Skeletal muscle cell (primary cell): ENCODE data around the gene ALG8.
"Not testable (repeated sequence)": the region's sequence is repeated elsewhere in the genome, so short reads cannot be mapped to it uniquely, and the experiment has no call there.

Source experiments
- DNase-seq: peaks from one replicate; pipeline ENCODE4 v3.0.0-alpha.2; 2010; ENCODE audit warnings: low read depth
- H3K4me3 ChIP-seq: 2 replicates; pipeline ENCODE4 v1.5.1; 2011; ENCODE audit warnings: low read depth, mild to moderate bottlenecking, control low read depth, low read length, moderate library complexity

Gene ALG8

DNA sequence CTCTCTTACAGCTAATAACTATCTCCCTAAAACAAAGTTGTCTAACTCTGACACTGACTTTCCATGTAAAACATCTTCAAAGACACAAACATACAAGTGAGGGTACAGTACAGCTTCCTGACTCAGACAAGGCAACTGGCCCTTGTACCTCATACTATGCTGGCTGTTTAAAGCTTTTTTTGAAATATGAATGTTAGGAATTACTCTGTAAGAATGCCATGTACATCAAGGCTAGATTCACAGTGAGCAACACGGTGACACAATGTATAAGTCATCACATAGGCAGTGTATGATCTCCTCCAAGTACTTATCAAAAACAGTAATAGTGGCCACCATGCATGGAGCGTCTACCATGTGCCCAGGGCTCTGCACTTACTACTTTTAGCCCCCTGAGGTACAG lies 28.6 kb downstream of the ALG8 start:
- H3K4me3 ChIP-seq, result no peak overlapping the region
- DNase-seq, result no peak

DNA sequence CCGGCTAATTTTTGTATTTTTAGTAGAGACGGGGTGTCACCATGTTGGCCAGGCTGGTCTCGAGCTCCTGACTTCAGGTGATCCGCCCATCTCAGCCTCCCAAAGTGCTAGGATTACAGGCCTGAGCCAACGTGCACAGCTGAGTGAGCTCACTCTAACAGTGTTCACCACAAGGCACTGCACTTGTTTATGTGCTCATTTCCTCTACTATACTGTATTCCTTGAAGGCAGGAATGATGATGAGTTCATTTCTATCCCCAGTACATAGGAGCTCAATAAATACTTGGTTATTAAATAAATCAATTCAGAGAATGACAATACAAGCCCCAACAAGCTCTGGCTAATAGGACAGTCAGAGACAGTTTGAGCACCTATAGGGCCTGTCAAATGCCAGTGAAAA lies 29.1 kb downstream of the ALG8 start:
- no peak overlapping the region for H3K4me3 ChIP-seq
- DNase-seq, result no peak

- no peak for DNase-seq
- H3K4me3 ChIP-seq, result no peak overlapping the region
Observed at GRCh38 chr11:78109081-78110015, 30.1 kb downstream of the ALG8 start.

DNA sequence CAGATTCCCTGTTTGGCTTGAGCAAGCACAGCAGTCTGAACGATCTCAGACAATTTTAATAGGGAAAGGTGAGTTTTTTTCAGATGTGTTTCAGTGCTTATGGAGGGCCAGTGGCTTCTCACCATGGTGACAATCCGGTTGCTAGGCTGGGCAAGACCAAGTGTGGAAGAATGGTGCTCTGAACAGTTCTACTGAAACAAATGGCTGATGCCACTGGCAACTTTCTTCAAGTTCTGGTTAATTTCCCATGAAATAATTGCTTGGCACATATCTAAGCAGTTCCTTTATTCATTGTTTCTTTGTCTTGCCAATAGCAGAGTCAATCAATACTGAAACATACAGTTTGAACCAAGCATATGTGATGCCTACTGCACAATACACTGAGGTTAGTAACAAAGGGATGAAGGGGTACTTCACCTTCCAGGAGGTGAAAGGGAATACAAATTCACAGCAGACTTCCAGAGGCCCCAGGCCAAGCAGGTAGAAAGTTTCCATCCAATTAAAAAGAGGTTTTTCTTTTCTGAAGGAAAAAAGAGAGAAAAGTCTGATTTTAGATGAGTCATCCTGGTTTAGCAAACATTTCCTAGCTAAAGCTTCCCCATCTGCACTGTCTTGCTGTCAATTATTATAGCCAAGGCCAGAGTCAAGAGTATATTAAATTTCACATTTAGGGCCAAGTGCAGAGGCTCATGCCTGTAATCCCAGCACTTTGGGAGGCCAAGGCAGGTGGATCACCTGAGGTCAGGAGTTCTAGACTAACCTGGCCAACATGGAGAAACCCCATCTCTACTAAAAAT lies 38.6 kb downstream of the ALG8 start:
- H3K4me3 ChIP-seq, result no peak overlapping the region
- DNase-seq, result no peak

DNA sequence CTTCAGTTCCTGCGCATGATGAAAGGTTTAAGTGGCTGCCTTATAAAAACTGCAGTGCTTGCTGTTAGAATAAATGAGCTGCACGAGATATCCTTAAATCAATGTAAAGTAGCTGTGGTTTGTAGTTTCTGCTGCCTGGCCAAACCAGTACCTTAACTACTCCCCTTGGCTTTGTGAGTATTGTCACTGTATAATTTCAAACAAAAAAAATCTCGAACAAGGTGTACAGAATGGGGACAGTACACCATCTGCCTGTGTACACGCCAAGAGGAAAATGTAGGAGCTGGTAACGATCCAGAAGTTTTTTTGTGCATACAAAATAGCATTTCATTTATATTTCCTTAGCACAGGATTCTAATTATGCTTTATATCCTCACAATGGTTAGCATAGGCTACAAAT lies 39.2 kb downstream of the ALG8 start:
- no peak for DNase-seq
- no peak overlapping the region for H3K4me3 ChIP-seq

DNA sequence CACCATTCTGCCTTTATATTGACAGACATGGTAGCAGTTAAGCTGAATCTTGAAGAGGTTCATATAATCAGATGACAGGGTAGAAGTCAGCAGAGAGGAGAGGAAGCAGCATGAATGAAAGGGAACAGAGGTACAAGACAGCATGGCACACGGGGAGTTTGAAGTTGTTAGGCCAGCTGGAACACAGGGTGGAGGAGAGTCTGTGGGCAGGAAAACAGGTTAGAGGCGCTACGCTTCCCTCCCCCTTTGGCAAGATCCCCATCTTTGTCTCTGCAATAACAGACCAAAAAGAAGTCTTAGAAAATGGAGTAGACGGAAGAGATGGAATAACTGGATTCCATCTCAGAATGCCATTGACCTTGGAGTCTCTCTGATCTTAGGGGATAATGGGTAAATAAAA lies 39.8 kb downstream of the ALG8 start:
- no peak for DNase-seq
- no peak overlapping the region for H3K4me3 ChIP-seq

GRCh38 chr11:78097666-78098385 lies 41.6 kb downstream of the ALG8 start:
- DNase-seq, result no peak

DNA sequence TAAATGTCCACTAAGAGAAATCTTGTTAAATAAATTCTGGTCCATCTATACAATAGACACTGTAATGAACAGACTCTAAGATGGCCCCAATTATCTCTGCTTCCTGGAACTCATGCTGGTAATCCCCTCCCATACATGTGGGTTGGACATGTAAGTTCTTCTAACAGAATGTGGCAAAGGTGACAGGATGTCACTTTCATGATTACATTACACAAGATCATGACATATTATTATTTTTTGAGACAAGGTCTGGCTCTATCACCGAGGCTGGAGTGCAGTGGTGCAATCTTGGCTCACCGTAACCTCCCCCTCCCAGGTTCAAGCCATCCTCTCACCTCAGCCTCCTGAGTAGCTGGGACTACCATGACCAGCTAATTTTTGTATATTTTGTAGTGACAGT lies 45.2 kb downstream of the ALG8 start:
- no peak for DNase-seq
- no peak overlapping the region for H3K4me3 ChIP-seq

More at GRCh38 chr11:78097666-78098385, 41.6 kb downstream of the ALG8 start:
- no peak overlapping the region for H3K4me3 ChIP-seq

- not testable (repeated sequence) for DNase-seq, H3K4me3 ChIP-seq
Observed at GRCh38 chr11:78086521-78087074, 52.8 kb downstream of the ALG8 start.

- no peak for DNase-seq
- no peak overlapping the region for H3K4me3 ChIP-seq
Observed at GRCh38 chr11:78085972-78086371, 53.5 kb downstream of the ALG8 start.

DNA sequence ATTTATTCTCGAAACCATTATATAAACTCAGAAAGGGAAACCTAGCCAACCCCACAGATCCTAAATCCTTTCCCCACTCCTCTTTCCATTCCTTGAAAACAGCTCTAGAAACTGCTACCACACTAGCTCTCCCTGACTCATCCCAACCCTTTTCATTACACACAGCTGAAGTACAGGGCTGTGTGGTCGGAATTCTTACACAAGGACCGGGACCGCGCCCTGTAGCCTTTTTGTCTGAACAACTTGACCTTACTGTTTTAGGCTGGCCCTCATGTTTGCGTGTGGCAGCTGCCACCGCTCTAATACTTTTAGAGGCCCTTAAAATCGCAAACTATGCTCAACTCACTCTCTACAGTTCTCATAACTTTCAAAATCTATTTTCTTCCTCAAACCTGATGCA lies 54.9 kb downstream of the ALG8 start:
- DNase-seq, H3K4me3 ChIP-seq: not testable (repeated sequence)

- H3K4me3 ChIP-seq, result no peak overlapping the region
- no peak for DNase-seq
Observed at GRCh38 chr11:78083021-78083420, 56.4 kb downstream of the ALG8 start.

DNA sequence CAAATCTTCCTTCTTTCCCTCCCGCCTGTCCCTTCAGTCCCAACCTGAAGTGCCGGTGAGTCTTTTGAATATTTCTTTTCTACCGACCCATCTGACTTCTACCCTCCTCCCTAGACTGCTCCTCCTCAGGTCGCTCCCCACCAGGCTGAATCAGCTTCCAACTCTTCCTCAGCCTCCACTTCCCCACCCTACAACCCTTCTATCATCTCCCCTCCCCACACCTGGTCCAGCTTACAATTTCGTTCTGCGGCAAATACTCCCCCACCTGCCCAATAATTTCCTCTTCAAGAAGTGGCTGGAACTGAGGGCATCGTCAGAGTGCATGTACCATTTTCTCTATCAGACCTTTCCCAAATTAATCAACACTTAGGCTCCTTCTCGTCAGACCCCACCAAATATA lies 57.3 kb downstream of the ALG8 start:
- no peak overlapping the region for H3K4me3 ChIP-seq
- no peak for DNase-seq

DNA sequence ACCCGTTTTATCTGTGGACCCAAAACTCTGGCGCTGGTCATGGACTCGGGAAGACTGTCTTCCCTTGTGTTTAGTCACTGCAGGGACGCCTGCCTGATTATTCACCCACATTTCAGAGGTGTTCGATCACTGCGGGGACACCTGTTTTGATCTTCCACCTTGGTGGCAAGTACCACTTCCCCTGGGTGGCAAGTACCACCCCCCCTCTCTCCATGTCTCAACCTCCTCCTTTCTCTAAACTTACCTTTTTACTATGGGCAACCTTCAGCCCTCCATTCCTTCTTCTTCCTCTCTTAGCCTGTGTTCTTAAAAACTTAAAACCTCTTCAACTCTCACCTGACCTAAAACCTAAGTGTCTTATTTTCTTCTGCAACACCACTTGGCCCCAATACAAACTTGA lies 57.8 kb downstream of the ALG8 start:
- no peak overlapping the region for H3K4me3 ChIP-seq
- DNase-seq, result no peak

GRCh38 chr11:78080818-78081495 lies 58.5 kb downstream of the ALG8 start:
- H3K4me3 ChIP-seq, result no peak overlapping the region
- no peak for DNase-seq

DNA sequence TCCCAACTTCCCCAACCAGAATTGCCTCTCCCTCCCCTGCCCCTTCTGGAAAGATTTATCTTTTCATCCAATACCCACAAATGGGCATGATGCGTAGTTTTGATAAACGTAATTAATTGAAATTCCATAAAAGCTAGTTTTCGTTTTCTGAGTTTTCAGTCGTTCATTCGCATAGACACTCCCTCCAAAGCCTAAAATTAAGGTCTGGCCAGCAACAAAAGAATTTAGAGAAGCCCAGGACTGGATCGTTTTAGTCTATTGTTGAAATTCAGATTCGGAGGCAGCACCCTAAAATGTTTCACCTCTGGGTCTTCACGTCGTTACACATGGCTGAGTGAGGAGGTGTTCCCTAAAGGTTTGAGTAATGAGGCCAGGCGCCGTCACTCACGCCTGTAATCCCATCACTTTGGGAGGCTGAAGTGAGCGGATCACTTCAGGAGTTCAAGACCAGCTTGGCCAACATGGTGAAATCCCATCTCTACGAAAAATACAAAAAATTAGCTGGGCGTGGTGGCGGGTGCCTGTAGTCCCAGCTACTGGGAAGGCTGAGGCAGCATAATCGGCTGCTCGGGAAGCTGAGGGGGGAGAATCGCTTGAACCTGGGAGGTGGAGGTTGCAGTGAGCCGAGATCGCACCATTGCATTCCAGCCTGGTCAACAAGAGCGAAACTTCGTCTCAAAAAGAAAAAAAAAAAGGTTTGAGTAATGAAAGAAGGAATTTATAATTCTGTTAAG lies 59.2 kb downstream of the ALG8 start:
- peak overlapping the region; percentile 67 for H3K4me3 ChIP-seq
- DNase-seq, result no peak

- peak within 1 kb of the TSS; percentile 67 for H3K4me3 ChIP-seq
- DNase-seq, result peak; percentile 45
Observed at GRCh38 chr11:78079232-78080083, 60.0 kb downstream of the ALG8 start, which contains the start of gene NDUFC2. Gene NDUFC2 (minus strand): TSS chr11:78079862. CDS start chr11:78079744, 118 bp downstream.
